RKO (cell line): ENCODE results near the gene KPNA4.
"Not testable (repeated sequence)": the region's sequence is repeated elsewhere in the genome, so short reads cannot be mapped to it uniquely, and the experiment has no call there.

Source experiments
- DNase-seq: peaks from one replicate; pipeline ENCODE4 v3.0.0-alpha.2; 2016; ENCODE audit warnings: low spot score

KPNA4 gene

DNA sequence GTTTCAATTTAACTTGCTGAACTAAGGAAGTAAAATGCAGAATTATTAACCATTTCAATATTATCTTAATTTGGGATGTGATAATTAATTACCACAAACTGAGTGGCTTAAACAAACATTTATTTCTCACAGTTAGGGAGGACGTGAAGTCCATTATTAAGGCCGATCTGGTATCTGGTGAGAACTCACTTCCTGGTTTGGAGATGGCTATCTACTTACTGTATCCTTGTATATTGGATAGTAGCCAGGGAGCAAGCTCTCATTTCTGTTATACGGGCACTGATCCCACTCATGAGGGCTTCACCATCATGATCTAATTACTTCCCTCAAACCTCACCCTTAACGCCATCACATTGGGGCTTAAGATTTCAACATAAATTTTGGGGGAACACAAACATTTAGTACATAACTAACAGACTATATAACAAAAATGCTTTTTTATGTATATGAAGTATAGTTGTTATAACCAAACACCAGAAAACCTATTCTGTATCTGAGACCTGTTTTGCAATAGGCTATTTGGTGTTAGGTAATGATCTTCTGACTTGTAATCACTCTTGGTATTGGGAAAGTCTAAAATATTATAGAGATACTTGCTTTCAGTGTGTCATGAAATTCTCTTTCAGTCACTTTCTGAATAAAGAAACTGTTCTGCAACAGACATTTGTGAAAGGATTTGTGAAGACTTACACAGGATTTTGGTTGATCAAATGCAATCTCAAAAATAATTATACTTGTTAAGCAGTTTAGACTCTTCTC lies 4.7 kb upstream of the KPNA4 start:
- DNase-seq = no peak

DNA sequence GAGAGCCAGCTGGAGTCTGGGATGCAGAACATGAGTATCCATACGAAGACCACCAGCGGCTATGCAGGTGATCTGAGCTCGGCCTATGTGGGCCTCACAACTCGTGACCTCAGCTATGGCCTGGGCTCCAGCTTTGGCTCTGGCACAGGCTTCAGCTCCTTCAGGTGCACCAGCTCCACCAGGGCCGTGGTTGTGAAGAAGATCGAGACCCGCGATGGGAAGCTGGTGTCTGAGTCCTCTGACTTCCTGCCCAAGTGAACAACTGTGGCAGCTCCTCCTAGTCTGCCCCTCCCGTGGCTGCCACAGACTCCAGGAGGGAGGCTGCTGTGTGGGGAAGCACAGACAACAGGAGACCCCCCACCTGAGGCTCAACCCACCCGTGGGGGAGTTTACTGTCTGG lies 3.6 kb upstream of the KPNA4 start:
- no peak for DNase-seq

DNA sequence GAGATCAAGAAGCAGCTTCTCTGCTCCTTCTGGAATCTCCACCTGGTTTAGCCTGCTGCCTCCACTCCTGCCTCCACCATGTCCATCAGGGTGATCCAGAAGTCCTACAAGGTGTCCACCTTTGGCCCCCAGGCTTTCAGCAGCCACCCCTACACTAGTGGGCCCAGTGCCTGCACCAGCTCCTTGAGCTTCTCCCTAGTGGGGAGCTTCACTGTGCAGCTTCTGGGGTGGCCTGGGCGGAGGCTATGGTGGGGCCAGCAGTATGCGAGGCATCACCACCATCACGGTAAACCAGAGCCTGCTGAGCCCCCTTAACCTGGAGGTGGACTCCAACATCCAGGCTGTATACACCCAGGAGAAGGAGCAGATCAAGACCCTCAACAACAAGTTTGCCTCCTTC lies 2.4 kb upstream of the KPNA4 start:
- no peak for DNase-seq

DNA sequence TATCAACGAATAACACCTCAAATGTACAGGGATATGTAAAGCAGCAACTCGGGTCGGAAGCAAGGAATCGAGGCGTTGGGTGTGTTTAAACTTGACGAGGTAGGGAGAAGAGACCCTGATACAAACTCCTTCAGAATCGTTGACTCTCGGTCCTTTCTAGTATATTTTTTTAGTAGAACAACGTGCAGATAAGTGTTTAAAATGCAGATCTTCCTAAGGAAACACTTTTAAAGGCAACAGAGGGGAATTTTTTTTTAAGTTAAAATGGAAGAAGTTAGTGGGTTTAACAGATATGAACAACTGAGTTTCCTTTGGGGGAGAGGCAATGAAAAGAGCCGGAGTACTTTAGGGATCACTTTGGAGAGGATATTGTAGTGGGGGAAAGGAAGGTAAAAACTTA lies 1.1 kb upstream of the KPNA4 start:
- no peak for DNase-seq

DNA sequence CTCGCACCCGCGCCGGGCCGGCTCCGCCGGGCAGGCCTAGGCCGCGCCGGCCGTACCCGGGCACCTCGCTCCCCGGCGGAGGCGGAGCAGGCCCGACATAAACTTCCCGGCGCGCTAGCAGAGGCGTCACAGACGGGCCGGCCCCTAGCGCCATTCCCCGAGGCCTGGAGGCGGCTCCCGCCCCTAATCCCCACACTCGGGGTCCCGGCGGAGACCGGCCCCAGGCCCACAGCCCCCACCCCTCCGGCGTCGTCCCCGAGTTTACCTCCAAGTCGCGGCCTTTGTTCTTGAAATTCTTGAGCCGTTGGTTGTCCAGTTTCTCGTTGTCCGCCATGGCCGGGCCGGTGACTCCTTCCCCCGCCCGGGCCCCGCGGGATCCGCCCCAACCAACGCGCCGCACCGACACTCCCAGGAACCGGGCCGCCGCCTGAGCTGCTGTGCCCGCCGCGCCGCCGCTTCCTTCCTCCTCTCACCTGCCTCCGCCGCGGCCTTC lies 376 bp downstream of the KPNA4 start:
- peak; percentile 63 for DNase-seq

GRCh38 chr3:160564258-160564911 lies 986 bp downstream of the KPNA4 start:
- DNase-seq = peak; percentile 59

GRCh38 chr3:160562952-160563351 lies 2.4 kb downstream of the KPNA4 start:
- no peak for DNase-seq

GRCh38 chr3:160557571-160557970 lies 7.8 kb downstream of the KPNA4 start:
- DNase-seq = no peak

- DNase-seq = no peak
Measured at GRCh38 chr3:160556141-160556540, 9.2 kb downstream of the KPNA4 start.

DNA sequence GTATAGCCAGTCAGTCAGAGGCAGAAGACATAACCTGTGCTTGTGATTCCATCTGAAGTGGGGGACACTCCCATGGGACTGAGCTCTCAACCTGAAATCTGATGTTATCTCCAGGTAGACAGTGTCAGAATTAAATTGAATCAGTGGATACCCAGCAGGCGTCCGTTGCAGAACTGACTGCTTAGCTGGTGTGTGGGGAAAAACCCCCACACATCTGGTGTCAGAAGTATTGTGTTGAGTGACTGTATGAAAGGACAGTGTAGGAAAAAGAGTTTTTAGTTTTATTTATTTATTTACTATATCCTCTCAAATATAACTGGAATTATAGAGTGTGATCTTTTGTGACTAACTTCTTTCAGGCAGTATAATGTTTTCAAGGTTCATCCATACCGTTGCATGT lies 10.4 kb downstream of the KPNA4 start:
- DNase-seq = no peak

GRCh38 chr3:160553827-160554226 lies 11.5 kb downstream of the KPNA4 start:
- DNase-seq = no peak

DNA sequence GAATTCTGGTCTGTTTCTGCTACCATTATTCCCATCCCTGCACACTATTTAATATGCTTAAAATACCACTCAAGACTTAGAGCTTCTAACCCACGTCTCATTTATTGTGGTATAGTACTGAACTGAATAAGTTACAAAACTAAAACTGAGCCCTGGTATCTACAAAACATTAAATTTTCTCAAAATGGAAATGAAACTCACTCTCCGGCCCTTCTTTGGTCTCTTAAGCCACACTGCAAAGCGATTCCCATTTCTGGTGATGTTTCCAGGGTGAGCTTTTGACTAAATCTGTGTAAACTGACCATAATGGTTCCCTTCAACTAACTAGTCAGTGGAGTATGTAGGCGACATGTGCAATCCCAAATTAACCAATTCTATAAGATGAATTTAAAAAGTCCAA lies 18.6 kb downstream of the KPNA4 start:
- no peak for DNase-seq

DNA sequence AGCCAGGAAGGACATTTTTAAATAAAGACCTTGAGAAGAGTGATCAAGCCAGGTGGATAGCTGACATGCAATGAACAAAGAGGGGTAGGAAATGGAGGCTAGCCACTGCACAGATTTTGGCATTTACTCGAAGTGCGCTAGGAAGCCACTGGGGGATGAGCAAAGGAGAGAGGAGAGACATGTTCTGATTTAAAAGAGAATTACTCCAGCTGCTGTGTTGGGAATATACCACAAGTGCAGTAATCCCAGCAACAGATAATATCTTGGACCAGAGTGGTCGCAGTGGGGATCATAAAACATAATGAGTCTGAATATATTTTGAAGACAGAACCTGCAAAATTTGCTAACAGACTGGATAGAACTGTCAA lies 19.9 kb downstream of the KPNA4 start:
- DNase-seq = no peak

GRCh38 chr3:160544844-160545503 lies 20.4 kb downstream of the KPNA4 start:
- DNase-seq = no peak

DNA sequence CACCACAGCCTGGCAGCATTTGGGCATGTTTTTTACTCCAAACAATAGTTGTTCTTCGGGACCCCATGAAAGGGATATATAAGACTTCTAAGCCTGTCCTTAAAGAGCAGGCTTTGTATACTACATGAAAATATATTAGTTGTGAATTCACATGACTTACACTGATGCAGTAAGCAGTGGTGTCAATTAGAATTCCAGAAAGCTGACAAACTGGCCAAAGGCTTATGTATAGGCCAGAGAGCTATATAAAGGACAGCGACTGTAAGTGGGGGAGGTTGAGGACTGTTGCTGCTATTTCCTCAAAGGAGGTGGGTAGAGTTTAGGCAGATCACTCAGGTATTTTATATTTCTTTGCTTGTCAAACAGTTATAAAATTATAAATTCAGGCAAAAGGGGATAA lies 24.8 kb downstream of the KPNA4 start:
- DNase-seq = peak; percentile 35

- no peak for DNase-seq
Measured at GRCh38 chr3:160538895-160539294, 26.5 kb downstream of the KPNA4 start.

- DNase-seq = no peak
Measured at GRCh38 chr3:160537729-160538128, 27.6 kb downstream of the KPNA4 start.

GRCh38 chr3:160532371-160532770 lies 33.0 kb downstream of the KPNA4 start:
- DNase-seq = no peak

DNA sequence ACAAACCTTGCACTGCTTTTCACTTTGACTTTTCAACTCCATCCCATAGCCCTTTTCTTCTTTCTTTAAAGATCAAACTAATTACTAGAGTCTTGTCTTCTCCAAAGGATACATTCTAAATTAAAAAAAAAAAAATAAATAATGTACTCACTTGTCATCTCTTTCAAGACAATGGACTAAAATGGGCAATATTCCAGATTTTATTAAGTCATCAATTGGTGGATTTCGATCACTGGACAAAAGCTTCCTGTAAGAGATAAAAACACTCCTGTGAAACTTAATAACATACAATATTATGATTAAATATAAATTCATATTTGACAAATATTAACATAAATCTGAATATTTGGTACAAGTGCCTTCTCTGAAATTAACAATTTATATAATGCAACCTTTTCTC lies 34.1 kb downstream of the KPNA4 start:
- no peak for DNase-seq

GRCh38 chr3:160516391-160516790 lies 49.0 kb downstream of the KPNA4 start:
- DNase-seq = not testable (repeated sequence)

DNA sequence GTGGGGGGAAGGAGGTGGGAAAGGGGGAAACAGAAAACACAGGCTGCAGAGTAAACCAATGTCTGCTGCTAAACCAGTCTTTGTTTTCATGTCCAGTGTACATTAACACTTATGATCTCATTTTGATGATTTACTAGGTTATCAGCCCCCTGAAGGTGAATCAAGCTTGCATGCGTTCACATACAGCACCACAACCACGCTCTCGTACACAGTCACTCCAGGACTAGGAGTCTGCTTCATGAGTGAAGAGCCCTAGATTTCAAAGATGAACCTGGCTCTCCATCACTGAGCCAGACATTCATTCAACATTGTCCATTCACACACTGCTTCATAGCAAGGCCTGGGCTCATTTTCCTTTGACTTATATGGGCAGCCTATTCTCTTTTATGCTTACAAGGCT lies 64.0 kb downstream of the KPNA4 start:
- DNase-seq = no peak

DNA sequence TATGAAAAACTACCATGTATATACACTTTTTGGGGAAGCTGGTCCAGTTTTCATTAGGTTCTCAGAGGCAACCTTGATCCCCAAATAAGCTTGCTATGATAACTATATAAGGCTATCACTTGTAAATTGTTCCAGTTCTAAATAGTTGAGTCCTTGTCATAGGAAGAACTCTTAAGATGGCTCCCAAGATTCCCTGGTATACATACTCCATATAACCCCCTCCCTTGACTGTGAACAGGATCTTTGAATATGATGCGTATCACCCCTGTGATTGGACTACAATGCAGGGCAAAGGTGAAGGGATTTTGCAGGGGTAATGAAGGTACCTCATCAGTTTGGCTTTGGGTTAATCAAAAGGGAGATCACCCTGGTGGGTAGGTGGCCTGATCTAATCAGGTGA lies 67.2 kb downstream of the KPNA4 start:
- no peak for DNase-seq

GRCh38 chr3:160490166-160490565 lies 75.2 kb downstream of the KPNA4 start:
- DNase-seq = no peak
